Adrenal gland (tissue), 12 donors: ENCODE results near the gene KCNH5. TPM values are rescaled to one million over a fixed set of nuclear protein-coding genes. Genes with fewer than 3 reads are reported as not detected.

Experiments
- DNase-seq, 7 donors: peaks; one replicate each; pipeline ENCODE4 v3.0.0-alpha.2; 2019 to 2020
- H3K27ac ChIP-seq, 5 donors: fragments of 200-600 bp; sonication (generic) in 4 of 5; 1 replicate in 3 of 5; 2 replicates in 2 of 5; pipeline versions ENCODE4 v1.5.1 to v1.8.0; 2016 to 2020; ENCODE audit warnings: mild to moderate bottlenecking in 1 of 5
- H3K27me3 ChIP-seq: fragments of 200-600 bp; 2 replicates; pipeline ENCODE4 v1.8.0; 2021
- H3K36me3 ChIP-seq, 2 donors: fragments of 200-600 bp; replicated peaks in 1 of 2; 1 replicate in 1 of 2; 2 replicates in 1 of 2; pipeline versions ENCODE4 v1.5.1 to v1.8.0; 2018 to 2022
- H3K4me1 ChIP-seq, 2 donors: fragments of 200-600 bp; replicated peaks in 1 of 2; 1 replicate in 1 of 2; 2 replicates in 1 of 2; pipeline versions ENCODE4 v1.5.1 to v1.8.0; 2018 to 2021
- H3K4me3 ChIP-seq, 4 donors: fragments of 200-600 bp; sonication (generic) in 3 of 4; one replicate each; pipeline ENCODE4 v1.5.1; 2016 to 2018
- H3K9me3 ChIP-seq, 3 donors: fragments of 200-600 bp; sonication (generic) in 1 of 3; replicated peaks in 1 of 3; 1 replicate in 2 of 3; 2 replicates in 1 of 3; pipeline versions ENCODE4 v1.5.1 to v1.8.0; 2016 to 2021
- CTCF ChIP-seq, 6 experiments: fragments of 450-650 bp in 4 of 6; fragments of 200-600 bp in 2 of 6; sonication (generic) in 1 of 6; IDR thresholded peaks; 1 replicate in 5 of 6; 2 replicates in 1 of 6; pipeline versions ENCODE4 v1.5.1 to v1.8.0; 2016 to 2021; ENCODE audit warnings: antibody characterized with exemption in 6 of 6, mild to moderate bottlenecking in 2 of 6, moderate library complexity in 1 of 6
- POLR2A ChIP-seq, 2 donors: fragments of 450-650 bp; IDR thresholded peaks; one replicate each; pipeline ENCODE4 v1.6.1; 2017; ENCODE audit warnings: antibody characterized with exemption in 2 of 2, mild to moderate bottlenecking in 2 of 2, moderate library complexity in 1 of 2
- WGBS, 4 donors: extraction: QIAGEN DNeasy Blood & Tissue Kit in 2 of 4; methylation state at CpG; one replicate each; pipeline versions ENCODE4 v1.1.5 to v1.1.7; 2013 to 2017; 5-methylcytosine and 5-hydroxymethylcytosine counted together
- intact Hi-C, 2 donors: fragments of 100-400 bp; cut with DNase I; formaldehyde crosslinking; loops; one replicate each; pipeline versions ENCODE4 v1.14.1 to v1.15.0; 2022 to 2023
- polyA plus RNA-seq, 3 donors: library from polyadenylated mRNA; stranded (reverse); fragments of 200-250 nt in 2 of 3; fragments of 350-450 nt in 1 of 3; fragmentation: Illumina TruSeq in 1 of 3; extraction: RNeasy Lipid Tissue Mini Kit (QIAGEN cat#74804) in 1 of 3; gene quantifications; one replicate each; pipeline ENCODE4 v1.2.3, GENCODE V29; 2013 to 2014
- total RNA-seq, 9 donors: library from RNA; depleted of rRNA in 4 of 9; stranded (reverse); fragments of >200 nt in 4 of 9; fragments of 120-200 nt in 1 of 9; fragmentation: NEBNext Ultra II Directional in 1 of 9; extraction: Animal tissue kit (Norgen Biotek cat#: 25700) in 1 of 9; gene quantifications; one replicate each; pipeline versions ENCODE4 v1.1.0 to v1.2.4, GENCODE V29; 2013 to 2023
- donor health status: healthy with polysubstance abuse.
- donor health status: Bipolar disorder and iron deficiency.
- donor health status: DM: yes; HTN: yes; CAD: no.
- donor health status: DM: no; HTN: no; CAD: no.
- donor health status: DM: no; HTN: no; CAD: no.
- donor health status: DM: yes; HTN: yes; CAD: no.

KCNH5 gene
- total and polyA plus RNA-seq, 12 donors: 0.10 to 3.2 (median 0.84) TPM; not detected in 4

DNA sequence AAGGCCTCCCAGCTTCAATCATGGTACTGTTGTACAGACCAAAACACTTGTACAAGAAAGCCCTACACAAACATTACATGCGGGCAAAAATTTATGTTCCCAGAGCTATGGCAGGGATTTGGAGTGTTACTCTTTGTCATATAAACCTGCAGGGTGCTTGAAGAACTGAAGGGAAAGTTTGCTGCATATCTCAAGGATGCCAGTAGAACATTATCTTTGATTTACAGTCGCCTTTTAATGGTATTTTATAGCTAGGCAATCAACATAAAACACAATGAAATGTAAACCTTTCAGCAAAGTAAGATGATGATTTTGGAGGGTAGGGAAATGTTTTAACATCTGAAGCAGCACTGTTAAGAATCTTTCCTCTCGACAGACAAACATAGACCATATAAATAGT, 305.6 kb downstream of the KCNH5 start:
- intact Hi-C loops: no loop called here
- H3K4me3 ChIP-seq: no peak overlapping the region
- no peaks in the 10 kb centered on the region for H3K4me1 ChIP-seq
- H3K9me3 ChIP-seq: no peaks in the 10 kb centered on the region
- no peak for DNase-seq
- no peaks in the 10 kb centered on the region for H3K27me3 ChIP-seq
- H3K36me3 ChIP-seq: no peaks in the 10 kb centered on the region
- WGBS, 4 donors: 43 to 59% (median 50%) methylated on average over 3 of the region's 3 CpGs
- TF ChIP-seq CTCF (IDR thresholded peaks at IDR 0.05): no peak
- no peak for TF ChIP-seq POLR2A (IDR thresholded peaks at IDR 0.05)
- no peak overlapping the region for H3K27ac ChIP-seq

DNA sequence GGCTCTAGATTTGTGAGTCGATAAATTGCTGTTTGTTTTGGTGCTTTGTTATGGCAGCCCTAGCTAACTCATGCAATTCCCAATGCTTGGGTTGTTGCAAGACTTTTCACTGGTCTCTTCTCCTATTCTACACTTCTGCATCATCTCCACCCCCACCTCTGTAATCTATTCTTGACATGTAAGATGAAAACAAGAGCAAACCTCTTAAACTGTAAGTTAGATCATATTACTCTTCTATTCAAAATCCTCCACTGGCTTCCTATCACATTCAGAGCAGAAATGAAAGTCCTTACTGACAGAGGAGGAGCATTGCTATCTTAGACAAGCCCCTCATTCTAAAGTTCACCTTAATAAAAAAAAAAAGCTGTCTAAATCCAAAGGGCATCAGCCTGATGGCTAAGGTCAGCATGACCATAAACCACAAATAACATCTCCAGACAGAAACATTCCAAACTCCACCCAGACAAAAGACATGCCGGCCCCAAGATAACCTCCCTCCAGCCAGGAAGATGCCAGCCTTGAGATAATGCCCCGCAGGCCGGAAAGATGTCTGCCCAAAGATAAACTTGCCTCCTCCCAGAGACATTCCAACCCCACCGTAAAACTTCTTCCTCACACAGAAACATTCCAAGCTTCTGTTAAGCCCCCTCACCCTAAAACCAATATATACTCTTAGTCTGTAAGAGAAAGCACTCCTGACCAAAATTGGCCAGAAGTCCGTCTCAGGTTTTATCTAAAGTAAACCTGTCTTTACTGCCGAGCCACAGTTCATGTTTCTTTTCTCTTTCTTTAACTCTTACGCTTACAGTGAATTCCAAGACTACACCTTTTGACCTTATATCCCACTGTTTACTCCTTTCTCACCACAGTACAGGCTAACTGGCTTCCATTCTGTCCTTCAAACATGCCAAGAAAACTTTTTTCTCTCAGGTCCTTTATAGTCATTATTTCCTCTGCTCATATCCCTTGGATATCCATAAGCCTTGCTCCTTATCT, 308.9 kb downstream of the KCNH5 start:
- Histone ChIP-seq H3K36me3 (no peaks in the 10 kb centered on the region), H3K27me3 (no peaks in the 10 kb centered on the region), H3K27ac (no peak overlapping the region), H3K9me3 (no peaks in the 10 kb centered on the region), H3K4me3 (no peak overlapping the region), H3K4me1 (no peaks in the 10 kb centered on the region)
- DNase-seq: no peak
- intact Hi-C loops: no loop called here
- WGBS, 4 donors: 56 to 70% (median 60%) methylated on average over 8 of the region's 8 CpGs
- TF ChIP-seq CTCF (IDR thresholded peaks at IDR 0.05) (no peak), POLR2A (IDR thresholded peaks at IDR 0.05) (no peak)

GRCh38 chr14:62734831-62735230, 310.4 kb downstream of the KCNH5 start:
- H3K36me3 ChIP-seq: no peaks in the 10 kb centered on the region
- H3K27ac ChIP-seq: no peak overlapping the region
- no peak for TF ChIP-seq CTCF (IDR thresholded peaks at IDR 0.05)
- TF ChIP-seq POLR2A (IDR thresholded peaks at IDR 0.05): no peak
- DNase-seq: no peak
- no peaks in the 10 kb centered on the region for H3K27me3 ChIP-seq
- intact Hi-C loops: no loop called here
- no peaks in the 10 kb centered on the region for H3K9me3 ChIP-seq
- WGBS, 4 donors: 65 to 70% (median 67%) methylated on average over 2 of the region's 2 CpGs
- no peak overlapping the region for H3K4me3 ChIP-seq
- H3K4me1 ChIP-seq: no peaks in the 10 kb centered on the region

DNA sequence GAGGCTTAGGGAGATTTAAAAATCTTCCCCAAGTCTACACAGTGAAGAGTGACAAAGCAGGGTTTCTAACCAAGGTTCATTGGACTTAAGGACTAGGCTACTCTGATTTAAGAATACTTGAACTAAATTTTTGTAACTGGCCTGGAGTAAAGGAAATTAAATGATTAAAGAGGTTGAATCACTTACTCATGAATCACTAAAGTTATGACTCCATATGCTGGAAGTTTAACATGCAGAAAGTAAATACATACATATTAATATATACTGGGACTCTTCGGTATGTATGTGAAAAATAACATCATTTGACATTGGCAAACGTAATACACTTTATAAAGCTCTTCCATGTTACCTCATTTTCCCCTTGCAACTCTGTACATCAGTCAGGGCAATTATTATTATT, 322.9 kb downstream of the KCNH5 start:
- intact Hi-C loops: no loop called here
- no peak overlapping the region for H3K4me3 ChIP-seq
- H3K27me3 ChIP-seq: no peaks in the 10 kb centered on the region
- TF ChIP-seq POLR2A (IDR thresholded peaks at IDR 0.05) (no peak), CTCF (IDR thresholded peaks at IDR 0.05) (no peak)
- 63 to 75% (median 70%) methylated on average over 2 of the region's 2 CpGs for WGBS, 4 donors
- DNase-seq: no peak
- no peaks in the 10 kb centered on the region for H3K36me3 ChIP-seq
- H3K27ac ChIP-seq: no peak overlapping the region
- H3K9me3 ChIP-seq: no peaks in the 10 kb centered on the region
- H3K4me1 ChIP-seq: no peaks in the 10 kb centered on the region
